ENCODE results near the gene TJP3. TPM values are rescaled to one million over a fixed set of nuclear protein-coding genes. Genes with fewer than 3 reads are reported as not detected.

TJP3 gene
- total and polyA plus RNA-seq, 2 experiments from 2014 or later: 18.2 to 23.9 TPM

- H3K27ac Mint-ChIP-seq: no peak overlapping the region
- H4K20me1 ChIP-seq (replicated peaks; ENCODE audit: insufficient read depth): no peaks in the 10 kb centered on the region; the same call in 1 of the 2 replicates
- H3K4me1 ChIP-seq (ENCODE audit: insufficient read depth): no peaks in the 10 kb centered on the region
- H3K27me3 Mint-ChIP-seq (ENCODE audit: insufficient read depth, low read depth, poor library complexity): peaks cover 9% of the 10 kb centered on the region
- no peaks in the 10 kb centered on the region for H3K9me2 ChIP-seq (ENCODE audit: insufficient read depth)
- no peak overlapping the region for H2AFZ ChIP-seq
- TF ChIP-seq ZNF114 (CRISPR knock-in tag; IDR thresholded peaks at IDR 0.05) (no peak), EZH2 (IDR thresholded peaks at IDR 0.05; ENCODE audit: low read depth, unreplicated experiment) (no peak), NANOG (IDR thresholded peaks at IDR 0.05; ENCODE audit: borderline replicate concordance) (no peak), REST (IDR thresholded peaks at IDR 0.05; ENCODE audit: unreplicated experiment) (no peak), ZNF462 (CRISPR knock-in tag; IDR thresholded peaks at IDR 0.05) (no peak)
- no peak overlapping the region for H3K27ac ChIP-seq (ENCODE audit: low read depth)
- no peak overlapping the region for H3K4me3 Mint-ChIP-seq
- peaks cover 28% of the 10 kb centered on the region for H3K36me3 Mint-ChIP-seq (ENCODE audit: low read depth)
- H3F3A ChIP-seq (replicated peaks; ENCODE audit: low read depth): no peaks in the 10 kb centered on the region
- no peaks in the 10 kb centered on the region for H3K9me3 Mint-ChIP-seq
- DNase-seq (ENCODE audit: low spot score) (no peak), ATAC-seq (no peak)
- no peak overlapping the region for H3K4me3 ChIP-seq
- no peaks in the 10 kb centered on the region for H3K27me3 ChIP-seq (ENCODE audit: insufficient read depth)
- no peak overlapping the region for H3K4me2 ChIP-seq
- no peaks in the 10 kb centered on the region for H3K4me1 Mint-ChIP-seq
- no peaks in the 10 kb centered on the region for H3K79me2 ChIP-seq (replicated peaks; ENCODE audit: insufficient read depth)
- no peaks in the 10 kb centered on the region for H3K36me3 ChIP-seq (ENCODE audit: insufficient read depth)
Measured at GRCh38 chr19:3659746-3660112, 48.5 kb upstream of the TJP3 start.

All from GM23338 (cell line).